HL-60 (cell line): ENCODE results near the gene DHX29.

ENCODE experiments used
- CTCF ChIP-seq: IDR thresholded peaks from one replicate; pipeline ENCODE4 v1.5.1; 2011; ENCODE audit warnings: low read length, control low read depth, inconsistent platforms; ENCODE audit not compliant: insufficient read depth
- POLR2AphosphoS5 ChIP-seq: IDR thresholded peaks from 2 replicates; pipeline ENCODE4 v1.6.1; 2012; ENCODE audit warnings: low read depth
- REST ChIP-seq: IDR thresholded peaks from 2 replicates; pipeline ENCODE4 v1.6.1; 2012; ENCODE audit warnings: low read depth; ENCODE audit not compliant: insufficient replicate concordance
- SPI1 ChIP-seq: IDR thresholded peaks from 2 replicates; pipeline ENCODE4 v1.6.1; 2012; ENCODE audit warnings: low read depth, mild to moderate bottlenecking, borderline replicate concordance

GRCh38 chr5:55222092-55222984 lies 85.2 kb downstream of the DHX29 start:
- TF ChIP-seq CTCF (no peak), REST (no peak), POLR2AphosphoS5 (no peak), SPI1 (no peak)
